ENCODE data around the gene SOCS1. TPM values are rescaled to one million over a fixed set of nuclear protein-coding genes. Genes with fewer than 3 reads are reported as not detected.

Gene SOCS1
- total and polyA plus RNA-seq, 10 donors: 7.7 to 50.8 (median 21.8) TPM

GRCh38 chr16:11296351-11296705 is 40.3 kb upstream of the SOCS1 start:
- no peaks in the 10 kb centered on the region for H3K9me3 ChIP-seq
- H3K27ac ChIP-seq: no peak overlapping the region
- peaks cover 16 to 62% (median 37%) of the 10 kb centered on the region in 6 donors for H3K4me1 ChIP-seq
- intact Hi-C loops (cut with DNase I; ENCODE audit: low total_unique reads): no loop called here
- no peak for TF ChIP-seq POLR2A (IDR thresholded peaks at IDR 0.05)
- no peak for TF ChIP-seq POLR2AphosphoS5 (IDR thresholded peaks at IDR 0.05)
- TF ChIP-seq, protein P1, sequence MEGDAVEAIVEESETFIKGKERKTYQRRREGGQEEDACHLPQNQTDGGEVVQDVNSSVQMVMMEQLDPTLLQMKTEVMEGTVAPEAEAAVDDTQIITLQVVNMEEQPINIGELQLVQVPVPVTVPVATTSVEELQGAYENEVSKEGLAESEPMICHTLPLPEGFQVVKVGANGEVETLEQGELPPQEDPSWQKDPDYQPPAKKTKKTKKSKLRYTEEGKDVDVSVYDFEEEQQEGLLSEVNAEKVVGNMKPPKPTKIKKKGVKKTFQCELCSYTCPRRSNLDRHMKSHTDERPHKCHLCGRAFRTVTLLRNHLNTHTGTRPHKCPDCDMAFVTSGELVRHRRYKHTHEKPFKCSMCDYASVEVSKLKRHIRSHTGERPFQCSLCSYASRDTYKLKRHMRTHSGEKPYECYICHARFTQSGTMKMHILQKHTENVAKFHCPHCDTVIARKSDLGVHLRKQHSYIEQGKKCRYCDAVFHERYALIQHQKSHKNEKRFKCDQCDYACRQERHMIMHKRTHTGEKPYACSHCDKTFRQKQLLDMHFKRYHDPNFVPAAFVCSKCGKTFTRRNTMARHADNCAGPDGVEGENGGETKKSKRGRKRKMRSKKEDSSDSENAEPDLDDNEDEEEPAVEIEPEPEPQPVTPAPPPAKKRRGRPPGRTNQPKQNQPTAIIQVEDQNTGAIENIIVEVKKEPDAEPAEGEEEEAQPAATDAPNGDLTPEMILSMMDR (IDR thresholded peaks at IDR 0.05 in 8 of 11, conservative IDR thresholded peaks at IDR 0.05 in 3 of 11): no peak
- WGBS, 5 donors: 78 to 90% (median 82%) methylated on average over 3 of the region's 3 CpGs
- DNase-seq: no peak
- peaks cover 0 to 10% (median 0%) of the 10 kb centered on the region in 7 donors for H3K27me3 ChIP-seq (replicated peaks in 1 of 7)
- no peak overlapping the region for H3K4me3 ChIP-seq
- no peaks in the 10 kb centered on the region for H3K36me3 ChIP-seq

DNA sequence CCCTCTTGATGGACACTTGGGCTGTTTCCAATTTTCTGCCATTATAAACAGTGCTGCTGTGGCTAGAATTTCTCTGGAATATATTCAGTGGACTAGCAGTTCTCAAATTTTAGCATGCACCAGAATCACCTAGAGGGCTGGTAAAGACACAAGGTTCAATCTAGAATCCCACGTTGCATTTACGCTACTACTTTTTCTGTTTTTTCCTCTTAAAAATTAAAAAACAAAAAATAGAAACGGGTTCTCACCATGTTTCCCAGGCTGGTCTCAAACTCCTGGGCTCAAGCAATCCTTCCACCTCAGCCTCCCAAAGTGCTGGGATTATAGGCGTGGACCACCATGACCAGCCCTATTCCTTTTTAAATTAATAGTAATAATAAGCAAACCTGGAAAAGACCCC is 39.7 kb upstream of the SOCS1 start:
- H3K4me3 ChIP-seq: no peak overlapping the region
- TF ChIP-seq, protein P1 (IDR thresholded peaks at IDR 0.05 in 8 of 11, conservative IDR thresholded peaks at IDR 0.05 in 3 of 11): no peak
- no peak for TF ChIP-seq POLR2AphosphoS5 (IDR thresholded peaks at IDR 0.05)
- intact Hi-C loops (cut with DNase I; ENCODE audit: low total_unique reads): no loop called here

GRCh38 chr16:11292076-11292748 is 36.2 kb upstream of the SOCS1 start:
- Histone ChIP-seq H3K9me3 (no peaks in the 10 kb centered on the region), H3K27me3 (replicated peaks in 1 of 7) (peaks cover 0 to 10% (median 0%) of the 10 kb centered on the region in 7 donors), H3K4me3 (no peak overlapping the region), H3K36me3 (no peaks in the 10 kb centered on the region), H3K4me1 (peaks cover 4 to 27% (median 9%) of the 10 kb centered on the region in 6 donors), H3K27ac (no peak overlapping the region)
- WGBS, 5 donors: 81 to 94% (median 89%) methylated on average over 7 of the region's 7 CpGs
- TF ChIP-seq POLR2AphosphoS5 (IDR thresholded peaks at IDR 0.05): no peak
- TF ChIP-seq, protein P1 (IDR thresholded peaks at IDR 0.05 in 8 of 11, conservative IDR thresholded peaks at IDR 0.05 in 3 of 11): no peak
- TF ChIP-seq POLR2A (IDR thresholded peaks at IDR 0.05): no peak
- intact Hi-C loops (cut with DNase I; ENCODE audit: low total_unique reads): no loop called here
- no peak for DNase-seq

More for the DNA sequence above, 39.7 kb upstream of the SOCS1 start:
- 93 to 96% (median 95%) methylated on average over 4 of the region's 4 CpGs for WGBS, 5 donors
- Histone ChIP-seq H3K27ac (no peak overlapping the region), H3K27me3 (replicated peaks in 1 of 7) (peaks cover 0 to 10% (median 0%) of the 10 kb centered on the region in 7 donors), H3K4me1 (peaks cover 16 to 62% (median 37%) of the 10 kb centered on the region in 6 donors), H3K36me3 (no peaks in the 10 kb centered on the region), H3K9me3 (no peaks in the 10 kb centered on the region)
- no peak for DNase-seq

GRCh38 chr16:11291091-11291703 is 35.2 kb upstream of the SOCS1 start:
- Histone ChIP-seq H3K4me3 (no peak overlapping the region), H3K36me3 (no peaks in the 10 kb centered on the region), H3K9me3 (no peaks in the 10 kb centered on the region), H3K27ac (no peak overlapping the region), H3K27me3 (replicated peaks in 1 of 7) (peaks cover 0 to 10% (median 0%) of the 10 kb centered on the region in 7 donors), H3K4me1 (peaks cover 0 to 17% (median 0%) of the 10 kb centered on the region in 6 donors)
- TF ChIP-seq, protein P1 (IDR thresholded peaks at IDR 0.05 in 8 of 11, conservative IDR thresholded peaks at IDR 0.05 in 3 of 11): no peak
- TF ChIP-seq POLR2A (IDR thresholded peaks at IDR 0.05) (no peak), POLR2AphosphoS5 (IDR thresholded peaks at IDR 0.05) (no peak)
- no peak for DNase-seq
- intact Hi-C loops (cut with DNase I; ENCODE audit: low total_unique reads): no loop called here
- WGBS, 5 donors: 83 to 92% (median 86%) methylated on average over 10 of the region's 10 CpGs
